ENCODE data around the gene PTPRM. TPM values are rescaled to one million over a fixed set of nuclear protein-coding genes. Genes with fewer than 3 reads are reported as not detected.

PTPRM gene
- total RNA-seq, 1 experiment from 2014 or later: 6.2 TPM

DNA sequence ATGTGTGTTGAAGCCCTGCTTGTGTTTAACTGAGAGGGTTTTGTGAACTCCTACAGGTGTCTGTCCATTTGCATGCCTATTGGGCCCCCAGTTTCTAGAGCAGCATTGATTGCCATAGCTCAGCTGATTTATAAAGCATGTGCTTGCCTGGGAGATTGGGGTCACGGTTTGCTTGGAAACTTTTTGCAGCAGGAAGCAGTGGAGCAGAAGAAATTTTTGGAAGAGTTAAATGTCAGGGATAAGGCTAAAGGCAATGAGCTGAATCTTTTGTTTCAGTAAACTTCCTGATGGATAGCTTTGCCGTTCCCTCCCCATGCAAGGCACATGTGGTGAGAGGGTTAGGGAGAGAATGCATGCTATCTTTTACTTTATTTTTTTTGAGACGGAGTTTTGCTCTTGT lies 102.2 kb downstream of the PTPRM start:
- H3K23ac ChIP-seq (ENCODE audit: insufficient read length, low read depth, low read length): no peak overlapping the region
- no peaks in the 10 kb centered on the region for H3K36me3 Mint-ChIP-seq (ENCODE audit: insufficient read depth in 1 of 3, low read depth in 3 of 3)
- no peaks in the 10 kb centered on the region; the same call in 1 of the 2 replicates for H3K4me1 ChIP-seq (ENCODE audit: insufficient read depth, low read length)
- H4K8ac ChIP-seq (replicated peaks; ENCODE audit: insufficient read length, low read depth, low read length): no peak overlapping the region
- H2AFZ ChIP-seq (ENCODE audit: low read length): no peak overlapping the region
- H3K18ac ChIP-seq (ENCODE audit: insufficient read length, low read depth, low read length): no peak overlapping the region
- no CpG with 5 or more reads among the region's 3 CpGs for WGBS (ENCODE audit: extremely low coverage, insufficient read length, low lambda C conversion rate)
- H3T11ph ChIP-seq (ENCODE audit: low read length): no peak overlapping the region
- no peak overlapping the region for H2BK5ac ChIP-seq (ENCODE audit: insufficient read length, low read length)
- no peak overlapping the region for H3K56ac ChIP-seq (ENCODE audit: insufficient read length, low read depth, low read length)
- no peak overlapping the region for H2BK12ac ChIP-seq (ENCODE audit: insufficient read length, low read depth, low read length)
- H3K23me2 ChIP-seq (ENCODE audit: insufficient read length, low read depth, low read length, poor library complexity, severe bottlenecking): no peaks in the 10 kb centered on the region
- H4K91ac ChIP-seq (ENCODE audit: insufficient read length, low read depth, low read length): no peak overlapping the region
- H3K27me3 ChIP-seq (ENCODE audit: insufficient read depth, low read length): no peaks in the 10 kb centered on the region
- no peak overlapping the region for H3K27ac ChIP-seq (ENCODE audit: insufficient read length, low read depth, low read length)
- no peak overlapping the region for H2BK15ac ChIP-seq (ENCODE audit: low read depth, low read length)
- no peak overlapping the region for H4K5ac ChIP-seq (ENCODE audit: insufficient read length, low read depth, low read length)
- no peak overlapping the region for H2BK20ac ChIP-seq (ENCODE audit: low read depth, low read length, poor library complexity, severe bottlenecking)
- no peak overlapping the region for H3K4me3 Mint-ChIP-seq
- DNase-seq: no peak
- H2AK5ac ChIP-seq (ENCODE audit: insufficient read length, low read length): no peak overlapping the region
- no peaks in the 10 kb centered on the region for H3K79me1 ChIP-seq (ENCODE audit: insufficient read depth, low read depth, low read length, poor library complexity, severe bottlenecking)
- H3K79me2 ChIP-seq (ENCODE audit: insufficient read depth, low read length): no peaks in the 10 kb centered on the region
- H3K27ac Mint-ChIP-seq: no peak overlapping the region
- no peaks in the 10 kb centered on the region for H3K27me3 Mint-ChIP-seq (ENCODE audit: low read depth)
- no peaks in the 10 kb centered on the region for H4K20me1 ChIP-seq (ENCODE audit: control insufficient read depth, insufficient read depth, insufficient read length)
- no peak overlapping the region for H3K9ac ChIP-seq (ENCODE audit: extremely low read depth, insufficient read length, low read length)
- no peak overlapping the region for H3K4me2 ChIP-seq (ENCODE audit: insufficient read depth, insufficient read length, low read length)
- H2BK120ac ChIP-seq (ENCODE audit: low read depth, low read length, poor library complexity, severe bottlenecking): no peak overlapping the region
- H3K9me3 Mint-ChIP-seq: no peaks in the 10 kb centered on the region
- H3K14ac ChIP-seq (ENCODE audit: insufficient read depth, low read length): no peak overlapping the region
- H3K4ac ChIP-seq (ENCODE audit: low read depth, low read length): no peak overlapping the region
- peaks cover 30% of the 10 kb centered on the region in 2 experiments for H3K4me1 Mint-ChIP-seq
- no peaks in the 10 kb centered on the region for H3K9me3 ChIP-seq (ENCODE audit: control insufficient read depth, low read depth, low read length)
- TF ChIP-seq CTCF (conservative IDR thresholded peaks at IDR 0.05): no peak
